Spleen (tissue), 3 donors: ENCODE results near the gene OPRM1.

Experiments
- POLR2A ChIP-seq, 3 donors: fragments of 450-650 bp; IDR thresholded peaks; one replicate each; pipeline ENCODE4 v1.5.1; 2017; ENCODE audit warnings: antibody characterized with exemption in 3 of 3, mild to moderate bottlenecking in 1 of 3
- POLR2AphosphoS5 ChIP-seq, 3 donors: sonication (generic); formaldehyde crosslinking; IDR thresholded peaks; one replicate each; pipeline ENCODE4 v1.5.1; 2017; ENCODE audit warnings: antibody characterized with exemption in 3 of 3

DNA sequence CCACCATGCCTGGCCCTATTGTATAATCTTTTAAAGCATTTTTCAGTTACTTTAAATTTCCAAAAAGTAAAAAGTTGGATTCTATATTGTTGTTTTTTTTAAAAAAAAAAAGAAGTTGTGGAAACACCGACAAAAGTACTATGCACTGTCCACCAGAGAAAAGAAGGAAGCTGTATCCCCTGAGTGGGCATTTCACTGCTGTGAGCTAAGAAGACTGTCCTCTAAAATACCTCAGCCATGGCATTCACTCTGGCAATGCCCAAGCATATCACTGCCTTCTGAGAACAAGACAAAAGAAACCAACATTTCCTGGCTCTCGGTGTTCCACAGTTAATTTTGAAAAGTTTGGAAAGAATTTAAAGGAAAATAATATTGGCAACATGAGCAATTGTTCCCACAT lies 199.8 kb downstream of the OPRM1 start:
- TF ChIP-seq POLR2A (IDR thresholded peaks at IDR 0.05) (no peak), POLR2AphosphoS5 (IDR thresholded peaks at IDR 0.05) (no peak)
